ENCODE results near the gene TMC5. TPM values are rescaled to one million over a fixed set of nuclear protein-coding genes. Genes with fewer than 3 reads are reported as not detected.

Gene TMC5
- total RNA-seq, 1 donor from 2014 or later = 0.32 TPM

- H3K4me1 ChIP-seq = no peaks in the 10 kb centered on the region
- peaks cover 2% of the 10 kb centered on the region for H3K27me3 Mint-ChIP-seq (ENCODE audit: insufficient read depth, low read depth)
- H2AFZ ChIP-seq (replicated peaks) = no peak overlapping the region
- no peak overlapping the region for H3K9ac ChIP-seq
- H3K27ac ChIP-seq = no peak overlapping the region
- H3K4me3 Mint-ChIP-seq = no peak overlapping the region
- no peaks in the 10 kb centered on the region for H3F3A ChIP-seq (ENCODE audit: low read depth)
- H4K20me1 ChIP-seq (ENCODE audit: low read depth) = no peaks in the 10 kb centered on the region
- no peak overlapping the region for H3K4me2 ChIP-seq
- peaks cover 2% of the 10 kb centered on the region for H3K36me3 Mint-ChIP-seq
- no peaks in the 10 kb centered on the region for H3K36me3 ChIP-seq
- no peaks in the 10 kb centered on the region for H3K79me2 ChIP-seq (ENCODE audit: low read depth)
- H3K9me3 ChIP-seq (ENCODE audit: low read depth) = no peaks in the 10 kb centered on the region
- no peaks in the 10 kb centered on the region for H3K4me1 Mint-ChIP-seq
- H3K4me3 ChIP-seq = no peak overlapping the region
- H3K27me3 ChIP-seq = no peaks in the 10 kb centered on the region
- TF ChIP-seq, protein P1, sequence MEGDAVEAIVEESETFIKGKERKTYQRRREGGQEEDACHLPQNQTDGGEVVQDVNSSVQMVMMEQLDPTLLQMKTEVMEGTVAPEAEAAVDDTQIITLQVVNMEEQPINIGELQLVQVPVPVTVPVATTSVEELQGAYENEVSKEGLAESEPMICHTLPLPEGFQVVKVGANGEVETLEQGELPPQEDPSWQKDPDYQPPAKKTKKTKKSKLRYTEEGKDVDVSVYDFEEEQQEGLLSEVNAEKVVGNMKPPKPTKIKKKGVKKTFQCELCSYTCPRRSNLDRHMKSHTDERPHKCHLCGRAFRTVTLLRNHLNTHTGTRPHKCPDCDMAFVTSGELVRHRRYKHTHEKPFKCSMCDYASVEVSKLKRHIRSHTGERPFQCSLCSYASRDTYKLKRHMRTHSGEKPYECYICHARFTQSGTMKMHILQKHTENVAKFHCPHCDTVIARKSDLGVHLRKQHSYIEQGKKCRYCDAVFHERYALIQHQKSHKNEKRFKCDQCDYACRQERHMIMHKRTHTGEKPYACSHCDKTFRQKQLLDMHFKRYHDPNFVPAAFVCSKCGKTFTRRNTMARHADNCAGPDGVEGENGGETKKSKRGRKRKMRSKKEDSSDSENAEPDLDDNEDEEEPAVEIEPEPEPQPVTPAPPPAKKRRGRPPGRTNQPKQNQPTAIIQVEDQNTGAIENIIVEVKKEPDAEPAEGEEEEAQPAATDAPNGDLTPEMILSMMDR (IDR thresholded peaks at IDR 0.05) = no peak
- TF ChIP-seq EZH2phosphoT487 (IDR thresholded peaks at IDR 0.05) (no peak), EZH2 (IDR thresholded peaks at IDR 0.05) (no peak)
- H3K27ac Mint-ChIP-seq = no peak overlapping the region
- DNase-seq (ENCODE audit: low spot score) = no peak
- H3K9me3 Mint-ChIP-seq = no peaks in the 10 kb centered on the region
Observed at GRCh38 chr16:19379838-19380237, 37.8 kb upstream of the TMC5 start.

GRCh38 chr16:19380328-19380727, 37.4 kb upstream of the TMC5 start:
- Histone ChIP-seq H3K27ac (no peak overlapping the region), H2AFZ (replicated peaks) (no peak overlapping the region), H3K9me3 (ENCODE audit: low read depth) (no peaks in the 10 kb centered on the region), H3K4me3 (no peak overlapping the region), H3K36me3 (no peaks in the 10 kb centered on the region), H3K4me2 (no peak overlapping the region), H3K27me3 (no peaks in the 10 kb centered on the region), H4K20me1 (ENCODE audit: low read depth) (no peaks in the 10 kb centered on the region), H3K4me1 (no peaks in the 10 kb centered on the region), H3K79me2 (ENCODE audit: low read depth) (no peaks in the 10 kb centered on the region), H3F3A (ENCODE audit: low read depth) (no peaks in the 10 kb centered on the region), H3K9ac (no peak overlapping the region)
- DNase-seq (ENCODE audit: low spot score) = no peak
- H3K36me3 Mint-ChIP-seq = peaks cover 2% of the 10 kb centered on the region
- H3K9me3 Mint-ChIP-seq = no peaks in the 10 kb centered on the region
- no peaks in the 10 kb centered on the region for H3K4me1 Mint-ChIP-seq
- H3K4me3 Mint-ChIP-seq = no peak overlapping the region
- H3K27ac Mint-ChIP-seq = no peak overlapping the region
- peaks cover 2% of the 10 kb centered on the region for H3K27me3 Mint-ChIP-seq (ENCODE audit: insufficient read depth, low read depth)
- TF ChIP-seq EZH2 (IDR thresholded peaks at IDR 0.05) = no peak

DNA sequence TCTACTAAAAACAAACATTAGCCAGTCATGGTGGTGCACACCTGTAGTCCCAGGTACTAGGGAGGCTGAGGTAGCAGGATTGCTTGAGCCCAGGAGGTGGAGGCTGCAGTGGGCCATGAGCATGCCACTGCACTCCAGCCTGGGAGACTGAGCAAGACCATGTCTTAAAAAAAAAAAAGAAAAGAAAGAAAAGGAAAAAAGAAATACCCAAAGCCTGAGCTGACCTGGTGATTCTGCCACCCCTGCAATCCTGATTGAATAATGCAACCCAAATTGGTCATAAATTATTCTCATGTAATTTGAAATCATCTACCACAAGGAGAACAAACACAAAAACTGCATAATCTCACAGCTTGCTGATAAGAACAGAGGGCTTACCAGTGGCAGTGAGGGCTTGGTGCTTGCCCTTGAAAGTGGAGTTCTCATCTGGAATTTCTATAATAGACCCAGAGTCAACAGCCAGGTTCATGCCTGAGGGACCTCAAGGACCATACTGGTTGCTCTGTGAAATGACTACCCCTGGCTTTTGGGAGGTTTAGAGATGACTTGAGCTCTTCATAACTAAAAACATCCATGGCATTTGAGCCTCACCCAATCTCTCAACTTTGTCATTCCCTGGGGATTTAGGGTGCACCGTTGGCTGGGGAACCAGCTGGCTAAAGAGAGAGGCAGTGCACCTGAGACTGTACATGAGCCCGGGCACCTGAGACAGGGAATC, 35.4 kb upstream of the TMC5 start:
- no peaks in the 10 kb centered on the region for H3K36me3 ChIP-seq
- H3K79me2 ChIP-seq (ENCODE audit: low read depth) = no peaks in the 10 kb centered on the region
- no peak overlapping the region for H3K27ac Mint-ChIP-seq
- peaks cover 4% of the 10 kb centered on the region for H3K27me3 Mint-ChIP-seq (ENCODE audit: insufficient read depth, low read depth)
- no peak overlapping the region for H2AFZ ChIP-seq (replicated peaks)
- no peaks in the 10 kb centered on the region for H3K9me3 Mint-ChIP-seq
- H3K4me2 ChIP-seq = no peak overlapping the region
- H3F3A ChIP-seq (ENCODE audit: low read depth) = no peaks in the 10 kb centered on the region
- DNase-seq (ENCODE audit: low spot score) = no peak
- no peaks in the 10 kb centered on the region for H4K20me1 ChIP-seq (ENCODE audit: low read depth)
- H3K4me1 ChIP-seq = no peaks in the 10 kb centered on the region
- peaks cover 4% of the 10 kb centered on the region for H3K36me3 Mint-ChIP-seq
- H3K4me3 ChIP-seq = no peak overlapping the region
- H3K27ac ChIP-seq = no peak overlapping the region
- H3K9me3 ChIP-seq (ENCODE audit: low read depth) = no peaks in the 10 kb centered on the region
- H3K9ac ChIP-seq = no peak overlapping the region
- H3K4me1 Mint-ChIP-seq = no peaks in the 10 kb centered on the region
- H3K27me3 ChIP-seq = no peaks in the 10 kb centered on the region
- no peak overlapping the region for H3K4me3 Mint-ChIP-seq
- TF ChIP-seq EZH2phosphoT487 (IDR thresholded peaks at IDR 0.05) = no peak

DNA sequence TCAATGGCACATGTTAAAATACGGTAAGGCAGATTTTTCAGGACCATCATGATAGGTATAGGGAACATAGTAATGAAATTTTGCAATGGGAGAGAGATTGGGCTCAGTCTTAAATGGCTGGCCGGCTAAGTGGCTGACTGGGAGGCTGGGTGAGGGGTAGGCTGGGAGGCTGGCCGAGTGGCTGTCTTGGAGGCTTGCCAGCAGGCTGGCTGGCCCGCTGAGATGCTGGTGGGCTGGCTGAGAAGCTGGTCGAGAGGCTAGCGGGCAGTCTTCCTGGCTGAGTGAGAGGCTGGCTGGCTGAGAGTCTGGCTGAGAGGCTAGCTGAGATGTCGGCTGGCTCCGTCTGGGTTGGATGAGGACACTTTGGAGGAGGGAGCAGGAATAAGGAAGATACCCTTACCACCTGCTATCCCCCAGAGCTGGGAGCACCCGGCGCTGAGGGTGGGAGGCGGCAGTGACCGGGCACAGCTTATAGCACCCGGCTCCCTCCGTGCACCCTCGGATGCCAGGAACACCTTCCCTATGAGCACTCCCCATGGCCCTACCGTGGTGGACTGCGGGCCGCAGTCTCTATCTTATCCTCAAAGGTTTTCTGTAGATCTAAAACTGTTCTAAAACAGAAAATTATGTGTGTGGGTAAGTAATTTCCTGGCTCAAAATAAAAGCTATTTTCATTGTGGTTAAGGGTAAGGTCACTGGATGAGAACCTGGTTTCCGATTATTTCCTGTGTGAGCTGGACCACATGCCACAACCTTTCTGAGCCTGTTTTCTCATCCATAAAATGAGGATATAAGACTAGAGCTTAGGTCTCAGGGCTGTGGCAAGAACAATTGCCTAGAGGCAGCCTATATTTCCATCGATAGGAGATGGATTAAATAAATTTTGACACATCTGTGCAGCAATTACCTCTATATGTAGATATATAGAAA, 34.5 kb upstream of the TMC5 start:
- TF ChIP-seq EZH2 (IDR thresholded peaks at IDR 0.05) (no peak), EZH2phosphoT487 (IDR thresholded peaks at IDR 0.05) (no peak)
- TF ChIP-seq, protein P1 (IDR thresholded peaks at IDR 0.05) = no peak
- Histone ChIP-seq H3K27ac (no peak overlapping the region), H3K27me3 (no peaks in the 10 kb centered on the region), H3K79me2 (ENCODE audit: low read depth) (no peaks in the 10 kb centered on the region), H4K20me1 (ENCODE audit: low read depth) (no peaks in the 10 kb centered on the region), H3K4me1 (no peaks in the 10 kb centered on the region), H3K4me3 (no peak overlapping the region), H3K9ac (no peak overlapping the region), H3F3A (ENCODE audit: low read depth) (no peaks in the 10 kb centered on the region), H2AFZ (replicated peaks) (no peak overlapping the region), H3K4me2 (no peak overlapping the region), H3K36me3 (no peaks in the 10 kb centered on the region), H3K9me3 (ENCODE audit: low read depth) (no peaks in the 10 kb centered on the region)
- H3K4me3 Mint-ChIP-seq = no peak overlapping the region
- H3K27ac Mint-ChIP-seq = no peak overlapping the region
- H3K27me3 Mint-ChIP-seq (ENCODE audit: insufficient read depth, low read depth) = peaks cover 4% of the 10 kb centered on the region
- H3K4me1 Mint-ChIP-seq = no peaks in the 10 kb centered on the region
- peaks cover 3% of the 10 kb centered on the region for H3K9me3 Mint-ChIP-seq
- DNase-seq (ENCODE audit: low spot score) = no peak
- peaks cover 6% of the 10 kb centered on the region for H3K36me3 Mint-ChIP-seq

Data from neural progenitor cell (in vitro differentiated cells).